Epithelial cell of proximal tubule (primary cell): ENCODE results near the gene CABP2. TPM values are rescaled to one million over a fixed set of nuclear protein-coding genes. Genes with fewer than 3 reads are reported as not detected.

Experiments used
- DNase-seq: peaks from one replicate; pipeline ENCODE4 v3.0.0-alpha.2; 2011; ENCODE audit warnings: low read depth
- H3K4me3 ChIP-seq: 2 replicates; pipeline ENCODE4 v1.5.1; 2011; ENCODE audit warnings: low read depth, mild to moderate bottlenecking, low read length
- CTCF ChIP-seq: conservative IDR thresholded peaks from 2 replicates; pipeline ENCODE4 v1.5.1; 2012; ENCODE audit warnings: low read depth, mild to moderate bottlenecking, low read length
- total RNA-seq: library from RNA; depleted of rRNA; stranded (reverse); fragments of >200 nt; gene quantifications from 2 replicates; pipeline ENCODE4 v1.2.3, GENCODE V29; 2015

CABP2 gene
- total RNA-seq, 1 donor from 2014 or later = not detected

DNA sequence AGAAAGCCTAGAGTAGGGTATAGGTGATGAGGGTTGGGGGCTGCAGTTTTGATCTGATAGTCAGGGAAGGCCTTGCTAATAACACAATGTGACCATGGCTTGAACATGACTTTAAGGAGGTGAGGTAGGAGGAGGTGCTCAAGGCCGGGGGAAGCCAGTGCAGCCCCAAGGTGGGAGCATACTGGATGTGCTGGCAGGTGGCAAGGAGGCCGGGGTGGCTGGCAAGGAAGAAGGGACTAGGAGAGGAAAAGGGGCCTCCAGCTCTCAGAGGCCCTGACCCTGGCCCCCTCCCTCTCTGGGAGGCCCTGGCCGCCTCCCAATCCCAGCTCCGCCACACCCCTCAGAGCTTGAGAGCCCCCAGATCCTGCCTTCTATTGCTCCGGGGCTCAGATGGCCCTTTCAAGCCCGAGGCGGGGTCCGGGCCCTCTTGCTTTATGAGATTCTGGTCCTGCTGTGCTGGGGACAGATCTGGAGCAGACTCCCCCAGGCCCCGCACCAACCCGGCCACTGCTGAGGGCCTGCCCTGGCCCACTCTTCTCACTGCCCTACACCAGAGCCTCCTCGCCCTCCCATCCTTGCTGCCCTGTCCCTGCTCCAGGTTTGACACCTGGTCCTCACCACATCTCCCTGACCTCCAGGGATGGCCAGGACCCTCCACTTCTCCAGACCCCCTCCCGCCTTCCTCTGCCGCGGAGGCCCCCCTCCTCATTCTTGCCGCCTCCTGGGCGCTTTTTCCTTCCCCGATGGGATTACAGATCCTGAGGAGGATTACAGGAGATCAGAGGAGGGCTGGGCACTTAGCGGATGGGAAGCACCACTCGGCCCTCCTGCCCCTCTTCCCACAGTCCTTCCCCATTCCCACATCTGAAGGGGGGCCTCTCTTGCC, 19.9 kb downstream of the CABP2 start:
- H3K4me3 ChIP-seq = peak overlapping the region; percentile 89
- TF ChIP-seq CTCF = no peak

GRCh38 chr11:67502328-67502979, 20.8 kb downstream of the CABP2 start:
- H3K4me3 ChIP-seq = no peak overlapping the region
- no peak for DNase-seq
- no peak for TF ChIP-seq CTCF

More for the DNA sequence above, 19.9 kb downstream of the CABP2 start:
- no peak for DNase-seq

GRCh38 chr11:67501854-67502253, 21.4 kb downstream of the CABP2 start:
- DNase-seq = no peak
- TF ChIP-seq CTCF = no peak
- H3K4me3 ChIP-seq = no peak overlapping the region

DNA sequence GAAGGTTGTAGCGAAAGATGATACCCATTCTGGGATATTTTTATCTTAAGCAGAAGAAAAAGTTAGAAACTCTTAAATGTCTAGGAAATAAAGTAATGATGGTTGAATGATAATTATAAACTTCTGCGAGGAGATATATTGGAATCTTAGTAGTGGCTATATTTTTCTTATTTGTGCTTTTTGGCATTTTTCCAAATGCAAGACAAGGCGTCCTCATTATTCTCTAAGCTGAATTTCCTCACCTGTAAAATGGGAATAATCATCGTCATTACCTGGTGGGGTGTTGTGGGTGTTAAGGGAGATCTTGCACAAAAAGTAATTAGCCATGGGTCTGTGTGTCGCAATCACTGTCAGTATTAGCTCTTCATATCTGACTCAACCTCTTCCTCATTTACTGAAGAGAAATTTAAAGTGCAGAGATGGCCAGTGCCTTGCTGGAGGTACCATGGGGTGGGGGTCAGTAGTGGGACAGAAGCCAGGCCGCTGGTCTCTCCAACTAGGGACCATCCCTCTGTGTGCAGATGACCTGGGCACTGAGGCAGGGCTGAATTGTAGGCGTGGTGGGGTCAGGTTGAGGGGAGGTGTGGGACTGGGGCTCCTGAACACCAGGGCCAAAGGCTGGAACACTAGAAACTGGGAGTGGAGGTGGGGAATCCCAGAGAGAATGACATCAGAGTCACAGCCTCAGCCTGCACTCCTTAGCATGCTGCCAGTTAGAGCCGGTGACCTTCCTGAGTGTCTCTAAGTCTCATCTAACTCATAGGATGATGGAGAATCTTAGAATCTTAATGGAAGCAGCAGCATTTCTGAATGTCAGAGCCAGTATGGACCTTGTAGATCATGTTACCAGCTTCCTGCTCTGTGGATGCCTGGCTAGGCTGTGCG, 22.2 kb downstream of the CABP2 start:
- no peak for TF ChIP-seq CTCF
- DNase-seq = no peak
- no peak overlapping the region for H3K4me3 ChIP-seq

DNA sequence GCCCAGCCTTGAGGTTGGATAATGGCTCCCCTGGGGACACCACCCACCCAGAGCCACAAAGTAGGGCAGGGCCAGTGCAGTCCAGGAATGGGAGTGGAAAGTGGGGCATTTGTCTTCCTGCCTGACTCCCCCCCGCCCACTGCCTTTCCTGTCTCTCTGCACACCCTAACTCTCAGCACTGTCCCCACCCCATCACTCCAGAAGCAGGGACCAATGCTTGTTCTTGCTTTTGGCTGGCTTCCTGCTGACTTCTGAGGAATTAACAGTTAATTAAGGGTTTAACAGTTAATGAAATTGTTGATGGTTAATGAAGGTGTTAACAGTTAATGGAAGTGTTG, 22.8 kb downstream of the CABP2 start:
- DNase-seq = no peak
- no peak for TF ChIP-seq CTCF
- H3K4me3 ChIP-seq = no peak overlapping the region

DNA sequence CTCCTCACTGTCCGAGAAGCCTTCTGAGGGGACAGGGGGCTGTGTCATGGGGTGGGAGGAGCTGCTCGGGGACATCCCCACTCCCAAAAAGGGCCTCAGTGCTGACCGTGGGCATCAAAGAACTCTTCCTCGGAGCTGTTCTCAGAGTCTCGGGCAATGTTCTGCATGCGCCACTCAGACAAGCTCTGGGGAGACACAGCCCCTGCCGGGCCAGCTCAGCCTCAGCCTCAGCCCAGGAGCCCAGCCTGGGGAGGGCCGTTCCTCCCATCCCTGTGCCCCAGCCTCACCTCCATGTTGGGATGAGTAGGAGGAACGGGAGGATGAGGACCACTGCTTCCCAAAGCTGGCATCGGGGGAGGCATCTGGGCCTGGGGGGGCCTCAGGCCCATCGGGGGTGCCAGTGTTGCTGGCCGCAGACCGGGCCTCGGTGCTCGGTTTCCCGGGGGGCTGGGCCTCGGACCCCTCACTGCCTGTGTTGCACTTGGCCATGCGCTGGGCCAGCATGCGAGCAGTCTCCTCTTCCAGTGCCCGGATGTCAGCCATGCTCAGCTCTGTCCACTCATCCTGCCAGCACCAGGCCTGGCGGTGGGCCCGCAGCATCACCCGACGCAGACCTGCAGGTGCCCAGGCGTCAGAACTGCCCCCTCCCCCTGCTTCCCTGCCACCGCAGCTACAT, 23.3 kb downstream of the CABP2 start:
- TF ChIP-seq CTCF = no peak
- no peak for DNase-seq
- no peak overlapping the region for H3K4me3 ChIP-seq
